ENCODE data around the gene BNIP3. TPM values are rescaled to one million over a fixed set of nuclear protein-coding genes. Genes with fewer than 3 reads are reported as not detected.
A peak's percentile ranks its signal among the peaks of the same experiment; 100 is the strongest.
"Not testable (repeated sequence)": the region's sequence is repeated elsewhere in the genome, so short reads cannot be mapped to it uniquely, and the experiment has no call there.

Gene BNIP3
- total and polyA plus RNA-seq, 3 experiments from 2014 or later = 26.3 to 40.7 (median 39.8) TPM

GRCh38 chr10:131987786-131988185 is 6.1 kb upstream of the BNIP3 start:
- DNase-seq; H3K27me3 Mint-ChIP-seq; H3K4me3 Mint-ChIP-seq; H3K4me1 ChIP-seq (ENCODE audit: insufficient read depth, low read length); H3K27me3 ChIP-seq (ENCODE audit: insufficient read depth, low read length, poor library complexity, severe bottlenecking); H3K4me1 Mint-ChIP-seq; H3K27ac ChIP-seq (ENCODE audit: low read depth, low read length); POLR2A ChIA-PET; H3K27ac Mint-ChIP-seq; H3K4me3 ChIP-seq (ENCODE audit: low read length); H3K9me3 Mint-ChIP-seq; CTCF ChIA-PET; H3K9me3 ChIP-seq (ENCODE audit: low read length); H3K36me3 Mint-ChIP-seq; H3K36me3 ChIP-seq (ENCODE audit: insufficient read depth, low read length): not testable (repeated sequence)

- H3K4me1 ChIP-seq (ENCODE audit: insufficient read depth, low read length); H3K4me3 Mint-ChIP-seq; H3K36me3 Mint-ChIP-seq; DNase-seq; H3K9me3 ChIP-seq (ENCODE audit: low read length); H3K4me3 ChIP-seq (ENCODE audit: low read length); H3K27me3 ChIP-seq (ENCODE audit: insufficient read depth, low read length, poor library complexity, severe bottlenecking); H3K27me3 Mint-ChIP-seq; H3K9me3 Mint-ChIP-seq; H3K36me3 ChIP-seq (ENCODE audit: insufficient read depth, low read length); H3K27ac Mint-ChIP-seq; CTCF ChIA-PET; POLR2A ChIA-PET; H3K27ac ChIP-seq (ENCODE audit: low read depth, low read length); H3K4me1 Mint-ChIP-seq: not testable (repeated sequence)
These were observed 5.6 kb upstream of the BNIP3 start for GRCh38 chr10:131987301-131987700.

GRCh38 chr10:131986851-131987250 is 5.1 kb upstream of the BNIP3 start:
- H3K36me3 Mint-ChIP-seq; H3K9me3 ChIP-seq (ENCODE audit: low read length); H3K4me1 Mint-ChIP-seq; H3K27ac Mint-ChIP-seq; CTCF ChIA-PET; H3K4me3 ChIP-seq (ENCODE audit: low read length); H3K27ac ChIP-seq (ENCODE audit: low read depth, low read length); H3K4me1 ChIP-seq (ENCODE audit: insufficient read depth, low read length); H3K9me3 Mint-ChIP-seq; DNase-seq; H3K36me3 ChIP-seq (ENCODE audit: insufficient read depth, low read length); H3K27me3 ChIP-seq (ENCODE audit: insufficient read depth, low read length, poor library complexity, severe bottlenecking); H3K4me3 Mint-ChIP-seq; H3K27me3 Mint-ChIP-seq; POLR2A ChIA-PET: not testable (repeated sequence)

DNA sequence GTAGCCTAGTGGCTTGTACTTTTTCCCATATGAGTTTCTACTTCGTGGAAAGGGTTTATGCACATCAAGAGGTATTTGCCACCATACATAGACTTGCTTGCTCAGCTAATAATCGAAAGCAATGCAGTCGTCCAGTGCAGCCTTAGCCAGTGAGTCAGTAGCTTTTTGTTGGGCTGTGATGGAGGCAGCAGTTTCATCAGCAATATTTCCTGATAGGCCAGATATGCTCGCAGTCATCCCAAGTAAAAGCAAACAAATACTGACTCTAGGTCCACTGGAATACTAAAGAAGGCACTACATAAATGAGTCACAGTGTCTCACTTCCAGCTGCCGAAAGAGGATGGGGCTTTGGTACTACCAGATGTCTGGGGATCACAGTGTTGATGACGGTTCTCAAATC is 2.1 kb upstream of the BNIP3 start:
- Mint-ChIP-seq H3K36me3 (peaks cover 0 to 2% (median 0%) of the 10 kb centered on the region in 3 donors), H3K4me1 (peaks cover 19 to 25% (median 21%) of the 10 kb centered on the region in 3 donors), H3K4me3 (peak overlapping the region; percentile 66 to 88 (median 78)), H3K9me3 (peaks cover 0 to 2% (median 0%) of the 10 kb centered on the region in 5 donors), H3K27ac (peak overlapping the region in 2 of 8 donors; percentile 36 to 90), H3K27me3 (peaks cover 0 to 1% of the 10 kb centered on the region in 2 donors)
- H3K9me3 ChIP-seq (ENCODE audit: low read length) = no peaks in the 10 kb centered on the region
- H3K4me1 ChIP-seq (ENCODE audit: insufficient read depth, low read length) = peaks cover 27% of the 10 kb centered on the region
- no peak overlapping the region for H3K27ac ChIP-seq (ENCODE audit: low read depth, low read length)
- no peak overlapping the region for H3K4me3 ChIP-seq (ENCODE audit: low read length)
- H3K27me3 ChIP-seq (ENCODE audit: insufficient read depth, low read length, poor library complexity, severe bottlenecking) = no peaks in the 10 kb centered on the region
- H3K36me3 ChIP-seq (ENCODE audit: insufficient read depth, low read length) = no peaks in the 10 kb centered on the region
- ChIA-PET CTCF (interaction anchor here (1.3 kb wide), 2 partner anchors 11 to 39 kb away, joined by 6 read pairs; no protein-coding TSS in a partner anchor), POLR2A (no interaction called here)
- DNase-seq = no peak

- Mint-ChIP-seq H3K27ac (peak overlapping the region in 6 of 8 donors; percentile 12 to 90 (median 30)), H3K36me3 (peaks cover 0 to 4% (median 0%) of the 10 kb centered on the region in 3 donors), H3K4me1 (peaks cover 26 to 34% (median 31%) of the 10 kb centered on the region in 3 donors), H3K4me3 (peak overlapping the region; percentile 66 to 88 (median 78)), H3K9me3 (no peaks in the 10 kb centered on the region), H3K27me3 (peaks cover 0 to 1% of the 10 kb centered on the region in 2 donors)
- Histone ChIP-seq H3K9me3 (ENCODE audit: low read length) (no peaks in the 10 kb centered on the region), H3K27me3 (ENCODE audit: insufficient read depth, low read length, poor library complexity, severe bottlenecking) (no peaks in the 10 kb centered on the region), H3K36me3 (ENCODE audit: insufficient read depth, low read length) (no peaks in the 10 kb centered on the region), H3K27ac (ENCODE audit: low read depth, low read length) (no peak overlapping the region), H3K4me1 (ENCODE audit: insufficient read depth, low read length) (peaks cover 34% of the 10 kb centered on the region), H3K4me3 (ENCODE audit: low read length) (peak overlapping the region; percentile 37)
- no peak for DNase-seq
- ChIA-PET POLR2A (no interaction called here), CTCF (interaction anchor here (1.3 kb wide), 1 partner anchor 40 kb away, joined by 6 read pairs; no protein-coding TSS in a partner anchor)
These were observed 1.1 kb upstream of the BNIP3 start for GRCh38 chr10:131982796-131983195.

- Histone ChIP-seq H3K4me1 (ENCODE audit: insufficient read depth, low read length) (peaks cover 39% of the 10 kb centered on the region), H3K27me3 (ENCODE audit: insufficient read depth, low read length, poor library complexity, severe bottlenecking) (no peaks in the 10 kb centered on the region), H3K9me3 (ENCODE audit: low read length) (no peaks in the 10 kb centered on the region), H3K36me3 (ENCODE audit: insufficient read depth, low read length) (no peaks in the 10 kb centered on the region), H3K4me3 (ENCODE audit: low read length) (peak overlapping the region; percentile 37), H3K27ac (ENCODE audit: low read depth, low read length) (peak overlapping the region; percentile 49)
- Mint-ChIP-seq H3K36me3 (peaks cover 0 to 7% (median 0%) of the 10 kb centered on the region in 3 donors), H3K4me1 (peaks cover 29 to 40% (median 36%) of the 10 kb centered on the region in 3 donors), H3K9me3 (no peaks in the 10 kb centered on the region), H3K4me3 (peak overlapping the region in 5 of 7 donors; percentile 59 to 93 (median 72)), H3K27ac (peak overlapping the region in 1 of 8 donors; percentile 58), H3K27me3 (peaks cover 0 to 1% of the 10 kb centered on the region in 2 donors)
- ChIA-PET POLR2A (no interaction called here), CTCF (interaction anchor here (0.9 kb wide), 1 partner anchor 9 kb away, joined by 3 read pairs; no protein-coding TSS in a partner anchor)
- DNase-seq = no peak
These were observed 548 bp upstream of the BNIP3 start for GRCh38 chr10:131982185-131982756.

GRCh38 chr10:131980761-131981428 is 828 bp downstream of the BNIP3 start:
- H3K36me3 ChIP-seq (ENCODE audit: insufficient read depth, low read length) = no peaks in the 10 kb centered on the region
- no peak for DNase-seq
- no peaks in the 10 kb centered on the region for H3K9me3 ChIP-seq (ENCODE audit: low read length)
- Mint-ChIP-seq H3K27me3 (peaks cover 0 to 1% of the 10 kb centered on the region in 2 donors), H3K4me1 (peaks cover 39 to 53% (median 48%) of the 10 kb centered on the region in 3 donors), H3K27ac (peak overlapping the region in 7 of 8 donors; percentile 42 to 90 (median 83)), H3K9me3 (no peaks in the 10 kb centered on the region), H3K36me3 (peaks cover 0 to 7% (median 0%) of the 10 kb centered on the region in 3 donors), H3K4me3 (peak overlapping the region; percentile 80 to 91 (median 83))
- peaks cover 48% of the 10 kb centered on the region for H3K4me1 ChIP-seq (ENCODE audit: insufficient read depth, low read length)
- peak overlapping the region; percentile 74 for H3K4me3 ChIP-seq (ENCODE audit: low read length)
- ChIA-PET POLR2A (interaction anchor here (0.7 to 1.2 kb wide), 3 partner anchors 16 to 81 kb away, joined by 3 to 4 read pairs (median 3); no protein-coding TSS in a partner anchor), CTCF (interaction anchor here (0.9 to 1.5 kb wide), 3 partner anchors 8 to 95 kb away, joined by 3 to 9 read pairs (median 6); no protein-coding TSS in a partner anchor)
- H3K27ac ChIP-seq (ENCODE audit: low read depth, low read length) = peak overlapping the region; percentile 54
- no peaks in the 10 kb centered on the region for H3K27me3 ChIP-seq (ENCODE audit: insufficient read depth, low read length, poor library complexity, severe bottlenecking)

DNA sequence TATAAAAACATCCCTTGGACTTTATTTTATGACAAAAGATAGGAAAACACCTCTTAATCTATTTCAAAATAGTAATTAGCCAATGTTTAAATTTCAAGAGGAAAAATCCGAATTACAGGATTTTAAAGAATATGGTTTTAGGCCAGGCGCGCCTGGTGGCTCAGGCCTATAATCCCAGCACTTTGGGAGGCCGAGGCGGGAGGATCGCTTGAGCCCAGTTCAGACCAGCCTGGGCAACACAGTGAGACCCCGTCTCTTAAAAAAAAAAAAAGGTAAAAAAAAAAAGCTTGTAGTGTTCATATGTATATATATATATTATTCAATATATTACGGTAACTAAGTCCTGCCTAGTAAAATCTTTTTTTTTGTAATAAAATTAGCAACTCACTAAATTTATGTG is 1.4 kb downstream of the BNIP3 start:
- peaks cover 54% of the 10 kb centered on the region for H3K4me1 ChIP-seq (ENCODE audit: insufficient read depth, low read length)
- peaks cover 0 to 7% (median 0%) of the 10 kb centered on the region in 3 donors for H3K36me3 Mint-ChIP-seq
- H3K27ac Mint-ChIP-seq = peak overlapping the region in 3 of 8 donors; percentile 3 to 90 (median 66)

More for the DNA sequence above, 1.4 kb downstream of the BNIP3 start:
- H3K4me3 ChIP-seq (ENCODE audit: low read length) = peak overlapping the region; percentile 74
- no peaks in the 10 kb centered on the region for H3K27me3 ChIP-seq (ENCODE audit: insufficient read depth, low read length, poor library complexity, severe bottlenecking)
- ChIA-PET CTCF (interaction anchor here (1.0 to 1.5 kb wide), 2 partner anchors 42 to 95 kb away, joined by 6 to 9 read pairs; no protein-coding TSS in a partner anchor), POLR2A (interaction anchor here (0.7 to 1.2 kb wide), 3 partner anchors 15 to 80 kb away, joined by 3 to 4 read pairs (median 3); no protein-coding TSS in a partner anchor)
- Mint-ChIP-seq H3K4me1 (peaks cover 42 to 59% (median 53%) of the 10 kb centered on the region in 3 donors), H3K9me3 (no peaks in the 10 kb centered on the region), H3K27me3 (peaks cover 0 to under 1% of the 10 kb centered on the region in 2 donors), H3K4me3 (peak overlapping the region in 5 of 7 donors; percentile 48 to 90 (median 80))
- no peak for DNase-seq
- no peaks in the 10 kb centered on the region for H3K9me3 ChIP-seq (ENCODE audit: low read length)
- H3K27ac ChIP-seq (ENCODE audit: low read depth, low read length) = no peak overlapping the region
- no peaks in the 10 kb centered on the region for H3K36me3 ChIP-seq (ENCODE audit: insufficient read depth, low read length)
